HG03025 (cell line): Measurements from ENCODE around the gene TRAF4.
A peak's percentile ranks its signal among the peaks of the same experiment; 100 is the strongest.
"Not testable (repeated sequence)": the region's sequence is repeated elsewhere in the genome, so short reads cannot be mapped to it uniquely, and the experiment has no call there.

ENCODE experiments used
- ATAC-seq: cut with Tn5 transposase; IDR thresholded peaks from one replicate; pipeline ENCODE4 v1.9.1; 2021; ENCODE audit warnings: mild to moderate bottlenecking, moderate library complexity; ENCODE audit not compliant: unreplicated experiment, low FRiP score

The TRAF4 gene

GRCh38 chr17:28726627-28727491, 17.0 kb upstream of the TRAF4 start:
- ATAC-seq: peak; percentile 39

GRCh38 chr17:28728364-28729200, 15.2 kb upstream of the TRAF4 start, which contains the start of gene NEK8:
TSS of gene NEK8 (plus strand) at chr17:28728788. CDS start at chr17:28728814, 26 bp downstream.
- peak; percentile 38 for ATAC-seq

GRCh38 chr17:28729950-28730330, 13.9 kb upstream of the TRAF4 start:
- no peak for ATAC-seq

GRCh38 chr17:28733346-28733745, 10.5 kb upstream of the TRAF4 start:
- no peak for ATAC-seq

- no peak for ATAC-seq
Observed at GRCh38 chr17:28734712-28735241, 9.0 kb upstream of the TRAF4 start.

- ATAC-seq: no peak
Observed at GRCh38 chr17:28735242-28735722, 8.5 kb upstream of the TRAF4 start.

- not testable (repeated sequence) for ATAC-seq
Observed at GRCh38 chr17:28735913-28736769, 7.7 kb upstream of the TRAF4 start.

GRCh38 chr17:28737316-28737715, 6.5 kb upstream of the TRAF4 start:
- no peak for ATAC-seq

- no peak for ATAC-seq
Observed at GRCh38 chr17:28737770-28738679, 5.8 kb upstream of the TRAF4 start.

GRCh38 chr17:28738680-28739384, 5.0 kb upstream of the TRAF4 start:
- no peak for ATAC-seq

GRCh38 chr17:28740406-28741357, 3.1 kb upstream of the TRAF4 start:
- ATAC-seq: no peak

GRCh38 chr17:28741358-28742349, 2.2 kb upstream of the TRAF4 start:
- ATAC-seq: no peak

GRCh38 chr17:28744104-28744971, 527 bp downstream of the TRAF4 start:
- ATAC-seq: peak; percentile 9

GRCh38 chr17:28744972-28745785, 1.4 kb downstream of the TRAF4 start:
- no peak for ATAC-seq
